ENCODE measurements around the gene STAM2. TPM values are rescaled to one million over a fixed set of nuclear protein-coding genes. Genes with fewer than 3 reads are reported as not detected.

The STAM2 gene
- total RNA-seq, 1 donor from 2014 or later, result 41.6 TPM

Small RNAs within 50 kb of the gene (small RNA-seq; reads per million reads assigned to genes)
- gene RPL30P2 (ENCODE audit: low replicate concordance), result not detected

Other genes starting within 250 kb of the STAM2 start
- 39.1 TPM for gene CACNB4, start 76.7 kb downstream of the STAM2 start, total RNA-seq
- gene FMNL2, start 159.4 kb upstream of the STAM2 start, total RNA-seq, result 88.3 TPM